Adrenal gland (tissue), 12 donors: ENCODE data around the gene MKLN1. TPM values are rescaled to one million over a fixed set of nuclear protein-coding genes. Genes with fewer than 3 reads are reported as not detected.

ENCODE experiments used
- DNase-seq, 7 donors: peaks; one replicate each; pipeline ENCODE4 v3.0.0-alpha.2; 2019 to 2020
- H3K27ac ChIP-seq, 5 donors: fragments of 200-600 bp; sonication (generic) in 4 of 5; 1 replicate in 3 of 5; 2 replicates in 2 of 5; pipeline versions ENCODE4 v1.5.1 to v1.8.0; 2016 to 2020; ENCODE audit warnings: mild to moderate bottlenecking in 1 of 5
- H3K27me3 ChIP-seq: fragments of 200-600 bp; 2 replicates; pipeline ENCODE4 v1.8.0; 2021
- H3K36me3 ChIP-seq, 2 donors: fragments of 200-600 bp; replicated peaks in 1 of 2; 1 replicate in 1 of 2; 2 replicates in 1 of 2; pipeline versions ENCODE4 v1.5.1 to v1.8.0; 2018 to 2022
- H3K4me1 ChIP-seq, 2 donors: fragments of 200-600 bp; replicated peaks in 1 of 2; 1 replicate in 1 of 2; 2 replicates in 1 of 2; pipeline versions ENCODE4 v1.5.1 to v1.8.0; 2018 to 2021
- H3K4me3 ChIP-seq, 4 donors: fragments of 200-600 bp; sonication (generic) in 3 of 4; one replicate each; pipeline ENCODE4 v1.5.1; 2016 to 2018
- H3K9me3 ChIP-seq, 3 donors: fragments of 200-600 bp; sonication (generic) in 1 of 3; replicated peaks in 1 of 3; 1 replicate in 2 of 3; 2 replicates in 1 of 3; pipeline versions ENCODE4 v1.5.1 to v1.8.0; 2016 to 2021
- CTCF ChIP-seq, 6 experiments: fragments of 450-650 bp in 4 of 6; fragments of 200-600 bp in 2 of 6; sonication (generic) in 1 of 6; IDR thresholded peaks; 1 replicate in 5 of 6; 2 replicates in 1 of 6; pipeline versions ENCODE4 v1.5.1 to v1.8.0; 2016 to 2021; ENCODE audit warnings: antibody characterized with exemption in 6 of 6, mild to moderate bottlenecking in 2 of 6, moderate library complexity in 1 of 6
- POLR2A ChIP-seq, 2 donors: fragments of 450-650 bp; IDR thresholded peaks; one replicate each; pipeline ENCODE4 v1.6.1; 2017; ENCODE audit warnings: antibody characterized with exemption in 2 of 2, mild to moderate bottlenecking in 2 of 2, moderate library complexity in 1 of 2
- WGBS, 4 donors: extraction: QIAGEN DNeasy Blood & Tissue Kit in 2 of 4; methylation state at CpG; one replicate each; pipeline versions ENCODE4 v1.1.5 to v1.1.7; 2013 to 2017; 5-methylcytosine and 5-hydroxymethylcytosine counted together
- intact Hi-C, 2 donors: fragments of 100-400 bp; cut with DNase I; formaldehyde crosslinking; loops; one replicate each; pipeline versions ENCODE4 v1.14.1 to v1.15.0; 2022 to 2023
- polyA plus RNA-seq, 3 donors: library from polyadenylated mRNA; stranded (reverse); fragments of 200-250 nt in 2 of 3; fragments of 350-450 nt in 1 of 3; fragmentation: Illumina TruSeq in 1 of 3; extraction: RNeasy Lipid Tissue Mini Kit (QIAGEN cat#74804) in 1 of 3; gene quantifications; one replicate each; pipeline ENCODE4 v1.2.3, GENCODE V29; 2013 to 2014
- total RNA-seq, 9 donors: library from RNA; depleted of rRNA in 4 of 9; stranded (reverse); fragments of >200 nt in 4 of 9; fragments of 120-200 nt in 1 of 9; fragmentation: NEBNext Ultra II Directional in 1 of 9; extraction: Animal tissue kit (Norgen Biotek cat#: 25700) in 1 of 9; gene quantifications; one replicate each; pipeline versions ENCODE4 v1.1.0 to v1.2.4, GENCODE V29; 2013 to 2023
- donor health status: healthy with polysubstance abuse.
- donor health status: Bipolar disorder and iron deficiency.
- donor health status: DM: yes; HTN: yes; CAD: no.
- donor health status: DM: no; HTN: no; CAD: no.
- donor health status: DM: no; HTN: no; CAD: no.
- donor health status: DM: yes; HTN: yes; CAD: no.

MKLN1 gene
- total and polyA plus RNA-seq, 12 donors: 20.7 to 81.2 (median 55.2) TPM

DNA sequence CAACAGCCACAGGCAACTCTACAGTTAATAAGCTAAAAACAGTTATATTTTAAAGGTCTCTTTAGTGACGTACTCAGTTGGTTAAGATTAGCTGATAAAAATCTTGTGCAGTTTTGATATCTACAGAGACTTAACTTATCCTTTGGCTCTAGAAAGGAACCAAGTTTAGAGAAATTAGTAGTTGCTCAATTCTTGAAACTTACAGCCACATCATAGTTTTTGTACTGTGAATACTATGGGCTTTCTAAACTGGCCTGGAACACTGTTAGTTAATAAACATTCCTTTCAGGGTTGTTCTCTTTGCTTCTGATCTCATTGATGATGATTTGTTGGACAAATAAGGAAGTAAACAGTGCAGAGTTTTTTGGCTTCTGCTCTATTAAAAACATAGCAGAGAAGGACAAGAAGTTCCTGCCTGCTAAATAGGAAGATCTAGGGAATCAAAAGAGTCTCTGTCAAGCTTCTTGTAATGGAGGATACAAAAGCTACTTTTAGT, 73.1 kb downstream of the MKLN1 start:
- H3K27me3 ChIP-seq: no peaks in the 10 kb centered on the region
- no peak overlapping the region for H3K4me3 ChIP-seq
- peaks cover 32 to 39% of the 10 kb centered on the region in 2 donors for H3K4me1 ChIP-seq
- H3K36me3 ChIP-seq: peaks cover 0 to 8% of the 10 kb centered on the region in 2 donors
- no peak for DNase-seq
- H3K9me3 ChIP-seq: no peaks in the 10 kb centered on the region
- H3K27ac ChIP-seq: peak overlapping the region; percentile 2 to 61 (median 39)
- intact Hi-C loops: no loop called here
- TF ChIP-seq CTCF (IDR thresholded peaks at IDR 0.05) (no peak), POLR2A (IDR thresholded peaks at IDR 0.05) (peak in 1 of 2 donors; percentile 8)
- whole genome bisulfite sequencing, 4 donors: 14 to 29% (median 21%) methylated on average over 1 of the region's 1 CpG

DNA sequence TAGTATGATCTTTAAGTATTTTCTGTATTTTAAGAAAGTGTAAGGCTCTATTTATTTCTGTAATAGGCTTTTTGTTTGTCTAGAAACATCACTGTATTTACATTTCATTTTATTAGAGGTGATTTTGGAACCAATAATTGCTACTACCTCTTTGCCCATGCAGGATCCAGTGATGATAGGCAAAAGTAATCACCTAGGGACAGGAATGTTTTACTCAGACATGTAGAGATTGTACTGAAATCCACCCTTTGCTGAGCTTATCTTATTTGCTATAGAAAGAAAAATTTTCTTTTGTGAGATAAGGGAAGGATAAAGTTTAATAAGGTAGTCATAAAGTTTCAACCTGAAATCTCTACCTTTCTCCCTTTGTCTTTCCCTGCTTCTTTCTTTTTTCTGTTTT, 73.5 kb downstream of the MKLN1 start:
- Histone ChIP-seq H3K27ac (peak overlapping the region in 4 of 5 donors; percentile 19 to 61 (median 38)), H3K27me3 (no peaks in the 10 kb centered on the region), H3K36me3 (peaks cover 0 to 8% of the 10 kb centered on the region in 2 donors), H3K4me1 (peaks cover 32 to 39% of the 10 kb centered on the region in 2 donors), H3K9me3 (no peaks in the 10 kb centered on the region), H3K4me3 (no peak overlapping the region)
- intact Hi-C loops: no loop called here
- TF ChIP-seq CTCF (IDR thresholded peaks at IDR 0.05): no peak
- TF ChIP-seq POLR2A (IDR thresholded peaks at IDR 0.05): no peak
- no peak for DNase-seq

DNA sequence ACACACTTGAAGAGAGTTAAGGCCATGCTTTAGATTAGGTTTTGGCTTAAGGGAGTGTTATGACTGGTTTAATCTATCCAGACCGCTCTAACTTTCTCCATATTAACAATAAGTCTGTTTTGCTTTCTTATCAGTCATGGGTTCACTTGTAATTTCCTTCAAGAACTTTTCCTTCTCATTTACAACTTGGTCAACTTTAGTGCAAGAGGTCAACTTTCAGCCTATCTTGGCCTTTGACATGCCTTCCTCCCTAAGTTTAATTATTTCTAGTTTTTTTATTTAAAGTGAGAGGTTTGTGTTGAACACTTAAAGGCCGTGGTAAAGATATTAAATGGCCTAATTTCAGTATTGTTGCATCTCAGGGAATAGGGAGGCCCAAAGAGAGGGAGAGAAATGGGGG, 75.6 kb downstream of the MKLN1 start:
- H3K4me3 ChIP-seq: no peak overlapping the region
- H3K4me1 ChIP-seq: peaks cover 32 to 52% of the 10 kb centered on the region in 2 donors
- H3K27ac ChIP-seq: no peak overlapping the region
- intact Hi-C loops: no loop called here
- TF ChIP-seq CTCF (IDR thresholded peaks at IDR 0.05): no peak
- TF ChIP-seq POLR2A (IDR thresholded peaks at IDR 0.05): no peak
- no peaks in the 10 kb centered on the region for H3K27me3 ChIP-seq
- H3K9me3 ChIP-seq: no peaks in the 10 kb centered on the region
- no peak for DNase-seq
- 83 to 93% (median 85%) methylated on average over 2 of the region's 2 CpGs for whole genome bisulfite sequencing, 4 donors
- peaks cover 0 to 8% of the 10 kb centered on the region in 2 donors for H3K36me3 ChIP-seq

DNA sequence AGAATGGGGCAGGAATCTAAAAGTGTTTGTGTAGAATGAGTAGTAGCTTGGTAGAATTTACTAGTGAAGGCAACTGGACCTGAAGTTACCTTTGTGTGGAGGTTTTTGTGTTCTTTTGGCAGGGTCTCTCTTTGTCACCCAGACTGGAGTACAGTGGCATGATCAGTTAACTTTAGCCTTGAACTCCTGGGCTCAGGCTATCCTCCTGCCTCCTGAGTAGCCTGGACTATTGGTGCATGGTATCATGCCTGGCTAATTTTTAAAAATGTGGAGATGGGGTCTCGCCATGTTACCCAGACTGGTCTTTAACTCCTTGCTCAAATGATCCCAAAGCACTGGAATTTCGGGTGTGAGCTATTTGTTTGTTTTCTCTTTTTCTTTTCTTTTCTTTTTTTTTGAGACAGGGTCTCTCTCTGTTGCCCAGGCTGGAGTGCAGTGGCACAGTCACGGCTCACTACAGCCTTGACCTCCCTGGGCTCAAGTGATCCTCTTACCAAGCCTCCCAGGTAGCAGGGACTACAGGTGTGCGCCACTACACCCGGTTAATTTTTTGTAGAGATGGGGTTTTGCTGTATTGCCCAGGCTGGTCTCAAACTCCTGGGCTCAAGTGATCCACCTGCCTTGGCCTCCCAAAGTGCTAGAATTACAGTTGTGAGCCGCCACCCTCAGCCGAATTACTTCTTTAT, 76.7 kb downstream of the MKLN1 start:
- H3K27ac ChIP-seq: no peak overlapping the region
- H3K36me3 ChIP-seq: peaks cover 0 to 3% of the 10 kb centered on the region in 2 donors
- no peak overlapping the region for H3K4me3 ChIP-seq
- TF ChIP-seq POLR2A (IDR thresholded peaks at IDR 0.05): no peak
- no peak for TF ChIP-seq CTCF (IDR thresholded peaks at IDR 0.05)
- peaks cover 32 to 52% of the 10 kb centered on the region in 2 donors for H3K4me1 ChIP-seq
- intact Hi-C loops: no loop called here
- 90 to 94% (median 93%) methylated on average over 7 of the region's 7 CpGs for WGBS, 4 donors
- DNase-seq: no peak
- H3K9me3 ChIP-seq: no peaks in the 10 kb centered on the region
- no peaks in the 10 kb centered on the region for H3K27me3 ChIP-seq
